HL-60 (cell line): ENCODE results near the gene PPP1R3E.

Experiments used
- GABPA ChIP-seq: IDR thresholded peaks from 2 replicates; pipeline ENCODE4 v1.6.1; 2012; ENCODE audit warnings: low read depth
- POLR2AphosphoS5 ChIP-seq: IDR thresholded peaks from 2 replicates; pipeline ENCODE4 v1.6.1; 2012; ENCODE audit warnings: low read depth
- SPI1 ChIP-seq: IDR thresholded peaks from 2 replicates; pipeline ENCODE4 v1.6.1; 2012; ENCODE audit warnings: low read depth, mild to moderate bottlenecking, borderline replicate concordance
- TF ChIP-seq, protein P1 (sequence below): IDR thresholded peaks from one replicate; pipeline ENCODE4 v1.5.1; 2011; ENCODE audit warnings: low read length, control low read depth, inconsistent platforms; ENCODE audit not compliant: insufficient read depth
- TF ChIP-seq, protein P2 (sequence below): IDR thresholded peaks from 2 replicates; pipeline ENCODE4 v1.6.1; 2012; ENCODE audit warnings: low read depth; ENCODE audit not compliant: insufficient replicate concordance

DNA sequence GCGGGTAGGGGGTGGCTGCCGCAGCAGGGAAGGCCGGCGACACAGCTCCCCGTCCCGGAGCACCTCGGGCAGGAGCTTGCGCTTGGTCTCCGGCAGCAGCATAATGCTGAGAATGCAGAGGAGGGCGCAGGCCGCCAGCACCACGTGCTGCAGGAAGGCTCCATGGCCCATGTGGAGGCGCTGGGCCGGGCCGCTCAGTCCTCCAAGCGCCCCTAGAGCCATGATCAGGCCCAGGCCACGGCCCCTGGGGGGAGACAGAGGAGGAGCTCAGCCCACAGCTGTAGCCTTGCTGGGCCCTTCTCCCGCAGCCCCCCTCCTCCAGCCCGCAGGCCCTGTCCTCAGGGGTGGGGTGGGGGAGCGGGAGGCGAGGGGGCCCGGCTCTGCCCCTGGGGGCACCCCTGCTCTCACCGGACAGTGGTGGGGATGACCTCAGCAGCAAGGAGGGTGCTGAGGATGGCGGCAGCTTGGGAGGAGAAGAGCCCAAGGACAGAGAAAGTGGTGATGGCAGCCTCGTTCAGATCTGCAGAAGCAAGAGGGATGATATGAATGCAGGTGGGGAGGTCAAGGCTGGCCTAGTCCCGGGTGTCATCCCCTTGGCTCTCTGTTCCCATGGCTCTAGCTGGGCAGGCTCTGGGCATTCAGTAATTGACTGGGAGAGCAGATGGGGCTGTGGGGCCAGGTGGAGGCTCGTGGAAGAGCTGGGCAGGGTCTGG lies 44.2 kb upstream of the PPP1R3E start:
- TF ChIP-seq GABPA: no peak
- TF ChIP-seq, protein P1, sequence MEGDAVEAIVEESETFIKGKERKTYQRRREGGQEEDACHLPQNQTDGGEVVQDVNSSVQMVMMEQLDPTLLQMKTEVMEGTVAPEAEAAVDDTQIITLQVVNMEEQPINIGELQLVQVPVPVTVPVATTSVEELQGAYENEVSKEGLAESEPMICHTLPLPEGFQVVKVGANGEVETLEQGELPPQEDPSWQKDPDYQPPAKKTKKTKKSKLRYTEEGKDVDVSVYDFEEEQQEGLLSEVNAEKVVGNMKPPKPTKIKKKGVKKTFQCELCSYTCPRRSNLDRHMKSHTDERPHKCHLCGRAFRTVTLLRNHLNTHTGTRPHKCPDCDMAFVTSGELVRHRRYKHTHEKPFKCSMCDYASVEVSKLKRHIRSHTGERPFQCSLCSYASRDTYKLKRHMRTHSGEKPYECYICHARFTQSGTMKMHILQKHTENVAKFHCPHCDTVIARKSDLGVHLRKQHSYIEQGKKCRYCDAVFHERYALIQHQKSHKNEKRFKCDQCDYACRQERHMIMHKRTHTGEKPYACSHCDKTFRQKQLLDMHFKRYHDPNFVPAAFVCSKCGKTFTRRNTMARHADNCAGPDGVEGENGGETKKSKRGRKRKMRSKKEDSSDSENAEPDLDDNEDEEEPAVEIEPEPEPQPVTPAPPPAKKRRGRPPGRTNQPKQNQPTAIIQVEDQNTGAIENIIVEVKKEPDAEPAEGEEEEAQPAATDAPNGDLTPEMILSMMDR: no peak
- no peak for TF ChIP-seq POLR2AphosphoS5
- TF ChIP-seq, protein P2, sequence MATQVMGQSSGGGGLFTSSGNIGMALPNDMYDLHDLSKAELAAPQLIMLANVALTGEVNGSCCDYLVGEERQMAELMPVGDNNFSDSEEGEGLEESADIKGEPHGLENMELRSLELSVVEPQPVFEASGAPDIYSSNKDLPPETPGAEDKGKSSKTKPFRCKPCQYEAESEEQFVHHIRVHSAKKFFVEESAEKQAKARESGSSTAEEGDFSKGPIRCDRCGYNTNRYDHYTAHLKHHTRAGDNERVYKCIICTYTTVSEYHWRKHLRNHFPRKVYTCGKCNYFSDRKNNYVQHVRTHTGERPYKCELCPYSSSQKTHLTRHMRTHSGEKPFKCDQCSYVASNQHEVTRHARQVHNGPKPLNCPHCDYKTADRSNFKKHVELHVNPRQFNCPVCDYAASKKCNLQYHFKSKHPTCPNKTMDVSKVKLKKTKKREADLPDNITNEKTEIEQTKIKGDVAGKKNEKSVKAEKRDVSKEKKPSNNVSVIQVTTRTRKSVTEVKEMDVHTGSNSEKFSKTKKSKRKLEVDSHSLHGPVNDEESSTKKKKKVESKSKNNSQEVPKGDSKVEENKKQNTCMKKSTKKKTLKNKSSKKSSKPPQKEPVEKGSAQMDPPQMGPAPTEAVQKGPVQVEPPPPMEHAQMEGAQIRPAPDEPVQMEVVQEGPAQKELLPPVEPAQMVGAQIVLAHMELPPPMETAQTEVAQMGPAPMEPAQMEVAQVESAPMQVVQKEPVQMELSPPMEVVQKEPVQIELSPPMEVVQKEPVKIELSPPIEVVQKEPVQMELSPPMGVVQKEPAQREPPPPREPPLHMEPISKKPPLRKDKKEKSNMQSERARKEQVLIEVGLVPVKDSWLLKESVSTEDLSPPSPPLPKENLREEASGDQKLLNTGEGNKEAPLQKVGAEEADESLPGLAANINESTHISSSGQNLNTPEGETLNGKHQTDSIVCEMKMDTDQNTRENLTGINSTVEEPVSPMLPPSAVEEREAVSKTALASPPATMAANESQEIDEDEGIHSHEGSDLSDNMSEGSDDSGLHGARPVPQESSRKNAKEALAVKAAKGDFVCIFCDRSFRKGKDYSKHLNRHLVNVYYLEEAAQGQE: no peak
- TF ChIP-seq SPI1: no peak
